Fibroblast of villous mesenchyme (primary cell): ENCODE measurements around the gene HIP1R. TPM values are rescaled to one million over a fixed set of nuclear protein-coding genes. Genes with fewer than 3 reads are reported as not detected.

Experiments used
- DNase-seq: peaks from one replicate; pipeline ENCODE4 v3.0.0-alpha.2; 2010; ENCODE audit warnings: low read depth
- H3K4me3 ChIP-seq: 2 replicates; pipeline ENCODE4 v1.5.1; 2011; ENCODE audit warnings: low read depth, mild to moderate bottlenecking, low read length
- total RNA-seq: library from RNA; depleted of rRNA; stranded (reverse); fragments of >200 nt; gene quantifications from 2 replicates; pipeline ENCODE4 v1.2.3, GENCODE V29; 2012
- TF ChIP-seq, protein P1 (sequence below): IDR thresholded peaks from 2 replicates; pipeline ENCODE4 v1.5.1; 2012; ENCODE audit warnings: low read depth, mild to moderate bottlenecking, low read length; ENCODE audit not compliant: insufficient read depth

Gene HIP1R
- total RNA-seq, 1 donor, result 11.2 TPM

DNA sequence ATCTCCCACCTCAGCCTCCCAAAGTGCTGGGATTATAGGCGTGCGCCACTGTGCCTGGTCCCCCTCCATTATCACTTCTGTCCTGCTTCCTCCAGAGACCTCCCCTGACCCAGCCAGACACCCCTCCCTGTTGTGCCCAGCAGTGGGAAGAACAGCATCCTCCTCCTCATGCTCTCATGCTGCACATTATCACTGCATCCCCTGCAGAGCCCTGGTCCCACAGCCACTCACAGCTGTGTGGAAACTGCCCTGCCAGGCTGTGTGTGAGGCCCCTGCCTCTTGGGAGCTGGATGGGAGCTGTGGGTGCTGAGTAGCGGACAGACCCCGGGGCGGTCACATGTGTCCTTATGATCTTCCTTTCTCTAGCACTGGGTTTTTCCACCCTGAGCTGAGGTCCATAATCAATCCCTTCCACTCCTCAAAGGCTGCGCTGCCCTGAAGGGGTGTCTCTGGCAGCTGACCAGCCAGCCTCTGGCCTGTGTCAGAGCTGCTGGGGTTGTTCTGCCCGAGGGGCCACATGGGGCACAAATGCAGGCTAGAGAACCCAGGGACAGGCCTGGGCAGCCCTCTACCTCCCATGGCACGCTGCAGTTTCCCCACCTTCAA, 9.2 kb downstream of the HIP1R start:
- TF ChIP-seq, protein P1, sequence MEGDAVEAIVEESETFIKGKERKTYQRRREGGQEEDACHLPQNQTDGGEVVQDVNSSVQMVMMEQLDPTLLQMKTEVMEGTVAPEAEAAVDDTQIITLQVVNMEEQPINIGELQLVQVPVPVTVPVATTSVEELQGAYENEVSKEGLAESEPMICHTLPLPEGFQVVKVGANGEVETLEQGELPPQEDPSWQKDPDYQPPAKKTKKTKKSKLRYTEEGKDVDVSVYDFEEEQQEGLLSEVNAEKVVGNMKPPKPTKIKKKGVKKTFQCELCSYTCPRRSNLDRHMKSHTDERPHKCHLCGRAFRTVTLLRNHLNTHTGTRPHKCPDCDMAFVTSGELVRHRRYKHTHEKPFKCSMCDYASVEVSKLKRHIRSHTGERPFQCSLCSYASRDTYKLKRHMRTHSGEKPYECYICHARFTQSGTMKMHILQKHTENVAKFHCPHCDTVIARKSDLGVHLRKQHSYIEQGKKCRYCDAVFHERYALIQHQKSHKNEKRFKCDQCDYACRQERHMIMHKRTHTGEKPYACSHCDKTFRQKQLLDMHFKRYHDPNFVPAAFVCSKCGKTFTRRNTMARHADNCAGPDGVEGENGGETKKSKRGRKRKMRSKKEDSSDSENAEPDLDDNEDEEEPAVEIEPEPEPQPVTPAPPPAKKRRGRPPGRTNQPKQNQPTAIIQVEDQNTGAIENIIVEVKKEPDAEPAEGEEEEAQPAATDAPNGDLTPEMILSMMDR, result no peak
- DNase-seq, result no peak

DNA sequence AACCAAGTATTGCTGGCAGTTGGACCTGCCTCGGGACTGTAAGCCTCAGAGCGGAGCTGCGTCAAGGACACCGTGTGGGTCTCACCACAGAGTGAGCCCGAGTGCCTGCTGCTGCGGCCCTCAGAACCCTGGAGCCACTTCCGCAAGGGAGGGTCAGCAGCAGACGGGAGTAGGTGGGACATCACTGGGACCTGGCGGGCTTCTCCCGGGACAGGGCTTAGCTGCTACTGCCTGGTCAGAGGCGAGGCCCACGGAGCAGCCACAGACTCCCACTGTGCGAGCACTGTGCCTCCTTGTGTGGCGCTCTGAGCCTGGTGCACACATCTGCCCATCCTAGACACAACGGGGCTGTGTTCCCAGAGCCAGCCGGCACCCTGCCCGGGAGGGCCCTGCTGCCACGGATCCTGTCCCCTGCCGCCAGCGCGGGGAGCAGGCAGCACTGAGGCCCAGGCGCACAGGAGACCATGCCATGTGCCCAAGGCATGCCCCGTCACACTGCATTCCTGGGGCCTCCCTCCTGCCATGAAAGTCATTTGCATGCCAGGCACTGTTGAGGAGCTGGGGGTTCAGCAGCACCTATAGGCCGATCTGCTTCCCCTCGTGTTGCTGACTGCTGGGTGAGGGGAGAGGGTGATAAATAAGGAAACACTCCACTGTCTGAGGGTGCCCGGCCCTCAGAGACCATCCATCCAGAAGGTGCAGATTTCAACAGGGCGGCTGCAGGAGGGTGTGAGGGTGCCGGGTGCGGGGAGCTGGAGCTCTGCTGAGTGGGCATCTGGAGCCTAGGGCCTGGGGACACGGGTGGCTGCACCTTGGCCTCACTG, 10.0 kb downstream of the HIP1R start:
- H3K4me3 ChIP-seq, result no peak overlapping the region
- TF ChIP-seq, protein P1, result no peak
- no peak for DNase-seq

More for the DNA sequence above, 9.2 kb downstream of the HIP1R start:
- H3K4me3 ChIP-seq, result no peak overlapping the region

DNA sequence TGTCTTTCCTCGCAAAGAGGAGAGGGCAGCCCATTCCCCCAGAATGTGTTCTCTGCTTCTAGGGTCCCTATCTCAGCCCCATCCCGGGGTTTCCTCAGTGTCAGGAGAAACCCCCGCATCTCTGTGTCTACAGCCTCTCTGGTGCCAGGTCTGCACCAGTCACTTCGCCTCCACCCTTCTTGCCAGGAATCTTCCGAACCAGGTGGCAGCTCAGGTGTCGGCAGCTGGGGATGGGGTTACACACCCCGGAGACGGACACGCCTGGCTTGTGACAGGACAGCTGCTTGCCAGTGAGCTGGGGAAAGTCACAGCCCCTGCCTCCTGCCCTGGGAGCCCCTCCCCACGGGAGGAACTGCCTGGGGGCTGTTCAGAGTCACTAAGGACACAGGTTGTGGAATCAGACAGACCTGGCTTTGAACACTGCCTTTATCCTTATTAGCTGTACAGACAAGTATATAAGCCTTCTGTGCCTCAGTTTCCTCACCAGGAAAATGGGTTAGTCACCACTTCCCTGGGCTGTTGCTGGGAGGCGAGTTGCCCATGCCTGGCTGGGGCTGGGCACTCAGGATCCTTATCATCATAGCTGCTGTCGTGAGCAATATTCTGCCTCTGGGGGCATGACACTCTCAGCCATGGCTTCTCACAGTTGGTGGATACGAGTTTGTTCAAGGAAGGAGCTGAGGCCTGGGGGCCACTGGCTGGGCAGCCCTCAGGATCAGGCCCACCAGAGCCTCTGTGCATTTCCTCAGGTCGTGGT, 10.8 kb downstream of the HIP1R start:
- no peak overlapping the region for H3K4me3 ChIP-seq
- TF ChIP-seq, protein P1, result no peak
- no peak for DNase-seq

DNA sequence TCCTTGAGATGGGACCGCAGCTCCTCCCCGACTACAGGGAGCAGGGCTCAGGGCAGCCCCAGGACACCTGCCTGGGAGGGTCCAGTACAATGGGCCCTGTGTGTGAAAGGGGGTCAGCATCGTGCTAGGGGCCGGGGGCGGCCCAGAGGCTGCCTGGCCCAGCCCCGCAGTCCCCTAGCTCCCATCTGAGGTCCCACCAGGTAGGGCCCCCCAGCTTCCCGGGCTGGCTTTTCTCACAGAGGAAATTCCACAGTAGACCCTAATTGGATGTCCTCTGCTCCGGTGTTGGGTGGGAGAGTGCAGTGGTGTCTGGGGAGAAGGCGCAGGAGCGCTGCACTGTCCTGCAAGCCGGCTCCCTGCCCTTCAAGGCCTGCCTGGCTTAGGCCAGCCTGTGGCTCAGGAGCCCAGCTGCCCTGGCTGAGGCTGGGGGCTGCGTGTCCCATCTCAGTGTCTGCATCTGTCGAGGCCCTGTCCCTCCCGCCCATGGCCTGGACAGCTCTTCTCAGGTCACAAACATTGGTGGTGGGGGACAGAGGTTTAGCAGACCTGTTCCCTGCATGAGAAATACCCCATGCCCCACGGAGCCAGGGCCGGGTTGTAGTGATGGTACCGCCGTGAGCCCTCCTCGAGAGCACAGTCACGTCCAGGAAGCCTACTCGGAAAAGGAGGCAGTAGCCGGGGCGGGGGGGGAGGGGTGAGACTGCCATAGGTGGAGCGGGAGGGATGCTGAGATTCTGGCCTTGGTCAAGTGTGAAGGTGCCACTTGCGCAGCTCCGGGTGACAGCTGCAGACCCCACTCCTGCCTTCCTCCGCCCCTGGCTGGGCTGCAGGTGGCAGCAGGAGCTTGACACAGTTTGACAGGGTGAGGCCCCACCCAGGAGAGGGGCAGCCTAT, 11.6 kb downstream of the HIP1R start:
- DNase-seq, result no peak
- H3K4me3 ChIP-seq, result no peak overlapping the region
- TF ChIP-seq, protein P1, result no peak

DNA sequence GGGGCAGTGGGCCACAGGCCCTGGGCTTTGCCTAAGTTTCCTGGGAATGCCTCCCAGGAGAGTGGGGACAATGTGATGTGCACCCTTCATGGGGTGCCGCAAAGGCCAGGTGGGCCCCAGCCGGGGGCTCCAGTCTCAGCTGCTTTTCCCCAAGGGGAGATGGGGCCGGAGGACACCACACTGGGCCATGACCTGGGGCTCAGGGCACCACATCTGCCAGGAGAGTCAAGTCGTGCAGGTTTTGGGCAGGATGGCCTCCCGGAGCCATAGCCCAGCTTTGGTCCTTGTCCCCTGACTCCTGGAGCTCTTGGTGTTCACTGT, 12.2 kb downstream of the HIP1R start:
- TF ChIP-seq, protein P1, result no peak
- H3K4me3 ChIP-seq, result no peak overlapping the region
- no peak for DNase-seq

DNA sequence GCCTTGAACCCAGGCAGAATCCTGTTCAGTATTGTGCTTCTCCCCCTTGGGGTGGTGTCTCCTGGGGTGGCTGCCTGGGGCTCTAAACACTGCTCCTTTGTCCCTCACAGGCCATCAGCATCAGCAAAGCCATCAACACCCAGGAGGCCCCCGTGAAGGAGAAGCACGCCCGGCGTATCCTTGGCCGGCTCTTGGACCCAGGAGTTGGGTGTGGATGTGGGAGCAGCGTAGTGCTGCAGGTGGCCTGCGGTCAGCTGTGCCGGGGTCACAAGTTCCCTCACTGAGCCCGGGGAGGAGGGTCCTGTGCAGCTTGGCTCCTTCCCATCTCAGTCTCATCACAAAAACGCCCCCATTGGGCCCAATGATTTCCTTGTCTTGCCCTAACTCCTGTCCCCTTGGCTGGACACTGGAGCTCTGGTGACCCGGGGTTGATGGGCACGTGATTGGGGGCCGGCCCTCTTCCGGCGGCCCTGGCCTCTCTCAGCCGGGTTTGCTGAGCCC, 12.7 kb downstream of the HIP1R start:
- H3K4me3 ChIP-seq, result no peak overlapping the region
- DNase-seq, result no peak
- TF ChIP-seq, protein P1, result no peak
